ENCODE data around the gene BCR.

The BCR gene

GRCh38 chr22:23253475-23254055, 73.3 kb downstream of the BCR start:
- H3K36me3 ChIP-seq, result no peaks in the 10 kb centered on the region; the same call in 1 of the 2 replicates
- H3K4me1 ChIP-seq, result no peaks in the 10 kb centered on the region; the same call in 1 of the 2 replicates

DNA sequence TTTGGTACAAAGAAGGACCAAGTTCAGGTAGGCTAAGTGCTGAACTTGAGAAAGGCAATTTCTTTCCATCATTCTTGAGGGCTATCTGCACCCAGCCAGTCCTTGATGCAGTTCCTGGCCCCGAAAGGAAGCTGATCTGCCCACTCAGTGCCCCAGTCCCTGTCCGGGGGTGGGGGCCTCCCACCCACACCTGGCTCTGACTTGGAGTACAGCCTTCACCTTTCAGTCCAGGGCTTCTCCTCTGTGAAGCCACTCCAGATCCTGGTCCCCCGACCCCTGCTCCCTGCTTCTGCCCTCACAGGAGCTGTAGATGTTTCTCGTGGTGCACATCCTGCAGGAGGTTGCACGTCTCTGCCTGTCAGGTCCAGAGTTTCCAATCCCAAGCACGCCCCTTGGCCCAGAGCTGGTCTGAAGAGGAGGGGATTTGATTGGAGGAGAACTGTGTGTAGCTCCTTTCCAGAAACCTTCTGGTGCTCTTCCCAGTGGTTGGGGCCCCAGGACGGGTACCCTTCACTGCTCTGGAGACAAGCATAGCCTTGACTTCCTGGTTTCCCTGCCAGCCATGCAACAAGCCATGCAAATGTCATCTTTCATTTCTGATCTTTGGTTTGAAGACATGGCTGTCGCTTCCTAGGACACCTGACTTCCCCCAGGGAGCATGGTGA, 75.3 kb downstream of the BCR start:
- no peak for DNase-seq

More at GRCh38 chr22:23253475-23254055, 73.3 kb downstream of the BCR start:
- H3K9me3 ChIP-seq, result no peaks in the 10 kb centered on the region
- no peaks in the 10 kb centered on the region for H3K27me3 ChIP-seq
- TF ChIP-seq, protein P1, sequence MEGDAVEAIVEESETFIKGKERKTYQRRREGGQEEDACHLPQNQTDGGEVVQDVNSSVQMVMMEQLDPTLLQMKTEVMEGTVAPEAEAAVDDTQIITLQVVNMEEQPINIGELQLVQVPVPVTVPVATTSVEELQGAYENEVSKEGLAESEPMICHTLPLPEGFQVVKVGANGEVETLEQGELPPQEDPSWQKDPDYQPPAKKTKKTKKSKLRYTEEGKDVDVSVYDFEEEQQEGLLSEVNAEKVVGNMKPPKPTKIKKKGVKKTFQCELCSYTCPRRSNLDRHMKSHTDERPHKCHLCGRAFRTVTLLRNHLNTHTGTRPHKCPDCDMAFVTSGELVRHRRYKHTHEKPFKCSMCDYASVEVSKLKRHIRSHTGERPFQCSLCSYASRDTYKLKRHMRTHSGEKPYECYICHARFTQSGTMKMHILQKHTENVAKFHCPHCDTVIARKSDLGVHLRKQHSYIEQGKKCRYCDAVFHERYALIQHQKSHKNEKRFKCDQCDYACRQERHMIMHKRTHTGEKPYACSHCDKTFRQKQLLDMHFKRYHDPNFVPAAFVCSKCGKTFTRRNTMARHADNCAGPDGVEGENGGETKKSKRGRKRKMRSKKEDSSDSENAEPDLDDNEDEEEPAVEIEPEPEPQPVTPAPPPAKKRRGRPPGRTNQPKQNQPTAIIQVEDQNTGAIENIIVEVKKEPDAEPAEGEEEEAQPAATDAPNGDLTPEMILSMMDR (IDR thresholded peaks at IDR 0.05; ENCODE audit: low read depth, low read length), result no peak
- DNase-seq, result no peak
- no peak overlapping the region for H3K4me3 ChIP-seq (ENCODE audit: low read depth, low read length)

GRCh38 chr22:23256171-23256932, 76.0 kb downstream of the BCR start:
- H3K4me1 ChIP-seq, result no peaks in the 10 kb centered on the region; the same call in 1 of the 2 replicates
- H3K9me3 ChIP-seq, result no peaks in the 10 kb centered on the region
- TF ChIP-seq, protein P1 (IDR thresholded peaks at IDR 0.05; ENCODE audit: low read depth, low read length), result no peak
- H3K36me3 ChIP-seq, result no peaks in the 10 kb centered on the region; the same call in 1 of the 2 replicates
- DNase-seq, result no peak
- H3K27me3 ChIP-seq, result no peaks in the 10 kb centered on the region
- H3K4me3 ChIP-seq (ENCODE audit: low read depth, low read length), result no peak overlapping the region

More for the DNA sequence above, 75.3 kb downstream of the BCR start:
- TF ChIP-seq, protein P1 (IDR thresholded peaks at IDR 0.05; ENCODE audit: low read depth, low read length), result no peak
- Histone ChIP-seq H3K36me3 (no peaks in the 10 kb centered on the region; the same call in 1 of the 2 replicates), H3K4me3 (ENCODE audit: low read depth, low read length) (no peak overlapping the region), H3K9me3 (no peaks in the 10 kb centered on the region), H3K4me1 (no peaks in the 10 kb centered on the region; the same call in 1 of the 2 replicates), H3K27me3 (no peaks in the 10 kb centered on the region)

- no peak for DNase-seq
- no peaks in the 10 kb centered on the region for H3K9me3 ChIP-seq
- no peaks in the 10 kb centered on the region for H3K27me3 ChIP-seq
- TF ChIP-seq, protein P1 (IDR thresholded peaks at IDR 0.05; ENCODE audit: low read depth, low read length), result no peak
- no peak overlapping the region for H3K4me3 ChIP-seq (ENCODE audit: low read depth, low read length)
- no peaks in the 10 kb centered on the region; the same call in 1 of the 2 replicates for H3K36me3 ChIP-seq
- H3K4me1 ChIP-seq, result no peaks in the 10 kb centered on the region
Measured at GRCh38 chr22:23256986-23257888, 76.9 kb downstream of the BCR start.

DNA sequence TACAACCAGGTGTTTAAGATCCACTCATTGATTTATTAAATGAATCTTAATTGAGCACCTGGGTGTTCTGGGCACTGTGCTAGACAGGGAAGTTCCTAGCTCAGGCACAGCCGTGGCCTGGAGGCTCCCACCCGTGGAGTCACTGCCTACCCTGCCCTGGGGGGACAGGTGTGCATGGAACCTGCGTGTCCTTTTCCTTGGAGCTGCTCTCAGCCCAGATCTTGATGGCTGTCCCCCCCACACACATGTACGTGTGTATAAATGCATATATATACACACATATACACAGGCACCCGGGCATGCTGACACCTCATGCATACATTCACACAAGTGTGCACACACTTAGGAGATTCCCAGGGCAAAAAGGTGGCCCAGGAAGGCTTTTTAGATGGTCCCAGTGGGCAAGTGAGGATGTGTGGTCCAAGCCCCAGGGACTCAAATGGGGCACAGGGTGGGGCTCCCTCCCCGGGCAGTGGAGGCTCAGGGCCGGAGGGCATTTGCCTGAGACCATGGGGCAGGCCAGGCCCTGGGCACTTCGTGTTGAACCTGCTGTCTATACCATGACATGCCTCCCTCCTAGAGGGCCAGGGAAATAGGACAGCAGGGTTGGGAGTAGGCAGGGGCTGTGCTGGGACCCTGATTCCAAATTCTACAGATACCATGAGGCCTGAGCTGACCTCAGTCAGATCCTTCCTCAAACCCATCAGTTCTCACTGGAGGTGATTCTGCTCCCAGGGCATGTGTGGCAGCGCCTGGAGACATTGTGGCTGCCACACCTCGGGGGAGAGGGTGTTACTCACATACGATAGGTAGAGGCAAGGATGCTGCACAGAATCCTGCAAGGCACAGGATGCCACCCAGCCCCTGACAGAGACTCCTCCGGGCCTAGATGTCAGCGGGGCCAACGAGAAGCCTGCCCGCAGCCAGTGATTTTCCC, 77.8 kb downstream of the BCR start:
- H3K4me1 ChIP-seq, result no peaks in the 10 kb centered on the region
- no peaks in the 10 kb centered on the region for H3K9me3 ChIP-seq
- no peak for DNase-seq
- H3K4me3 ChIP-seq (ENCODE audit: low read depth, low read length), result no peak overlapping the region
- no peaks in the 10 kb centered on the region for H3K27me3 ChIP-seq
- TF ChIP-seq, protein P1 (IDR thresholded peaks at IDR 0.05; ENCODE audit: low read depth, low read length), result no peak
- H3K36me3 ChIP-seq, result no peaks in the 10 kb centered on the region; the same call in 1 of the 2 replicates

Data from BE2C (cell line).